Type B pancreatic cell (in vitro differentiated cells): ENCODE results near the gene HCRT. TPM values are rescaled to one million over a fixed set of nuclear protein-coding genes. Genes with fewer than 3 reads are reported as not detected.

Source experiments
- DNase-seq: peaks from one replicate; pipeline ENCODE4 v3.0.0; 2021; ENCODE audit warnings: mixed read lengths; ENCODE audit not compliant: unreplicated experiment; ENCODE audit errors: extremely low spot score
- H3K27ac Mint-ChIP-seq: 2 replicates; pipeline ENCODE4 v1.8.0; 2021; ENCODE audit warnings: mild to moderate bottlenecking, mixed read lengths
- H3K27me3 Mint-ChIP-seq: 2 replicates; pipeline ENCODE4 v1.8.0; 2021; ENCODE audit warnings: mixed read lengths
- H3K36me3 Mint-ChIP-seq: 2 replicates; pipeline ENCODE4 v1.8.0; 2021; ENCODE audit warnings: mixed read lengths
- H3K4me1 Mint-ChIP-seq: one replicate; pipeline ENCODE4 v1.8.0; 2021; ENCODE audit warnings: mixed read lengths; ENCODE audit not compliant: unreplicated experiment
- H3K4me3 Mint-ChIP-seq: 2 replicates; pipeline ENCODE4 v1.8.0; 2021; ENCODE audit warnings: mild to moderate bottlenecking, mixed read lengths
- H3K9me3 Mint-ChIP-seq: 2 replicates; pipeline ENCODE4 v1.8.0; 2021; ENCODE audit warnings: mixed read lengths
- total RNA-seq: library from RNA; stranded (reverse); gene quantifications from 2 replicates; pipeline ENCODE4 v1.2.1, GENCODE V29; 2021; ENCODE audit warnings: low replicate concordance
- TF ChIP-seq, protein P1 (sequence below): fragments of 200-600 bp; sonication (generic); conservative IDR thresholded peaks from 2 replicates; pipeline ENCODE4 v1.5.0; 2021; ENCODE audit warnings: antibody characterized with exemption, mild to moderate bottlenecking

Gene HCRT
- total RNA-seq, 1 donor from 2014 or later: not detected

GRCh38 chr17:42182927-42183734, 2.1 kb downstream of the HCRT start:
- TF ChIP-seq, protein P1, sequence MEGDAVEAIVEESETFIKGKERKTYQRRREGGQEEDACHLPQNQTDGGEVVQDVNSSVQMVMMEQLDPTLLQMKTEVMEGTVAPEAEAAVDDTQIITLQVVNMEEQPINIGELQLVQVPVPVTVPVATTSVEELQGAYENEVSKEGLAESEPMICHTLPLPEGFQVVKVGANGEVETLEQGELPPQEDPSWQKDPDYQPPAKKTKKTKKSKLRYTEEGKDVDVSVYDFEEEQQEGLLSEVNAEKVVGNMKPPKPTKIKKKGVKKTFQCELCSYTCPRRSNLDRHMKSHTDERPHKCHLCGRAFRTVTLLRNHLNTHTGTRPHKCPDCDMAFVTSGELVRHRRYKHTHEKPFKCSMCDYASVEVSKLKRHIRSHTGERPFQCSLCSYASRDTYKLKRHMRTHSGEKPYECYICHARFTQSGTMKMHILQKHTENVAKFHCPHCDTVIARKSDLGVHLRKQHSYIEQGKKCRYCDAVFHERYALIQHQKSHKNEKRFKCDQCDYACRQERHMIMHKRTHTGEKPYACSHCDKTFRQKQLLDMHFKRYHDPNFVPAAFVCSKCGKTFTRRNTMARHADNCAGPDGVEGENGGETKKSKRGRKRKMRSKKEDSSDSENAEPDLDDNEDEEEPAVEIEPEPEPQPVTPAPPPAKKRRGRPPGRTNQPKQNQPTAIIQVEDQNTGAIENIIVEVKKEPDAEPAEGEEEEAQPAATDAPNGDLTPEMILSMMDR: no peak
- no peak overlapping the region for H3K27ac Mint-ChIP-seq
- DNase-seq: no peak
- H3K9me3 Mint-ChIP-seq: no peaks in the 10 kb centered on the region
- no peaks in the 10 kb centered on the region for H3K36me3 Mint-ChIP-seq
- peaks cover 83% of the 10 kb centered on the region for H3K27me3 Mint-ChIP-seq
- peak overlapping the region; percentile 79 for H3K4me3 Mint-ChIP-seq
- no peaks in the 10 kb centered on the region for H3K4me1 Mint-ChIP-seq

DNA sequence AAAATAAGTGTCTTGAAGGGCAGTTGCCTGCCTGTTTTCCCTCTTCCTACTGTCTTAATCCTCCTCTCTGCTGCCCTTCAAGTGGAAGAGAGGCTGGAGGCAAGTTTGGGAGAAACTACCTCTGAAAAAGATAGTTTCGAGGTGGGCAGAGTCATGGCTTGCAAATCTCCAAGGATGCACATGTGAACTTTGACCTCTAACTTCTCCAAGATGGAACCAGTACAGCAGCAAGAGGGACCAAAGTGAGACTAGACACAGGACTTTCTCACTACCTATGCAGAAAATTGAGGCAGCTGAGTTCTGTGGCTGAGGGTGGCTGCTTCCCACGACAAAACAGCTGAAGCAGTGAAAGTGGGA, 3.4 kb downstream of the HCRT start:
- Mint-ChIP-seq H3K9me3 (no peaks in the 10 kb centered on the region), H3K36me3 (no peaks in the 10 kb centered on the region), H3K4me3 (peak overlapping the region; percentile 39), H3K27ac (no peak overlapping the region), H3K27me3 (peaks cover 86% of the 10 kb centered on the region), H3K4me1 (no peaks in the 10 kb centered on the region)
- no peak for DNase-seq
- TF ChIP-seq, protein P1: no peak

- H3K9me3 Mint-ChIP-seq: no peaks in the 10 kb centered on the region
- peak within 1 kb of the TSS; percentile 51 for H3K4me3 Mint-ChIP-seq
- no peaks in the 10 kb centered on the region for H3K4me1 Mint-ChIP-seq
- no peak within 1 kb of the TSS for H3K27ac Mint-ChIP-seq
- peaks cover 85% of the 10 kb centered on the region for H3K27me3 Mint-ChIP-seq
- DNase-seq: no peak
- TF ChIP-seq, protein P1: peak; percentile 46
- H3K36me3 Mint-ChIP-seq: no peaks in the 10 kb centered on the region
Observed at GRCh38 chr17:42180922-42181850, 4.1 kb downstream of the HCRT start, which contains the start of gene KCNH4. TSS of gene KCNH4 (minus strand) at chr17:42181142. CDS start at chr17:42180945, 197 bp downstream.

GRCh38 chr17:42180411-42180921, 4.8 kb downstream of the HCRT start:
- DNase-seq: no peak
- H3K4me1 Mint-ChIP-seq: no peaks in the 10 kb centered on the region
- no peaks in the 10 kb centered on the region for H3K9me3 Mint-ChIP-seq
- no peaks in the 10 kb centered on the region for H3K36me3 Mint-ChIP-seq
- H3K27me3 Mint-ChIP-seq: peaks cover 84% of the 10 kb centered on the region
- no peak overlapping the region for H3K27ac Mint-ChIP-seq
- TF ChIP-seq, protein P1: no peak
- H3K4me3 Mint-ChIP-seq: peak overlapping the region; percentile 51

DNA sequence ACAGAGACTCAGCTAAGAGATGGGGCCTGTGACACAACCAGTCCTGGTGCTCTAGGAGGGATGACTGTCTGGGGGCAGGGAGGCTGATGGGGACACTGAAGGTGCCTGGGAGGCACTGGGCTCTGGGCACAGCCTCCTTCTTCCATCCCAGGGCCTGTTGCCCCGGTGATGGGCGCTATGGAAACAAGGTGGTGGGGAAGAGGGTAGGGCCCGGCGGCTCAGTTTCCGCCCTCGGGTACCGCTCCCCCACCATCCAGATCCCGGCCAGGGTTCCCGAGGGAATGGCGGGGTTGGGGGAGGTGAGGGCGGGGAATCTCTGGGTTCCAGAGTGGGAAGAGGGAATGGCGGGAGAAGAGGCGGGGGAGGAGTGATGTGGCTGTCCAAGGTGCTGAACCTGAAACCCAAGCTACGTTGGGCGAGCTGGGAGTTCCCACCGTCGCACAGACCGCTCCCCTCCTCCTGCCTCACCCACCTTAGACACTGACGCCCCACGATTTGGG, 5.3 kb downstream of the HCRT start:
- H3K4me1 Mint-ChIP-seq: no peaks in the 10 kb centered on the region
- no peaks in the 10 kb centered on the region for H3K36me3 Mint-ChIP-seq
- TF ChIP-seq, protein P1: no peak
- H3K4me3 Mint-ChIP-seq: peak overlapping the region; percentile 51
- no peak for DNase-seq
- H3K9me3 Mint-ChIP-seq: no peaks in the 10 kb centered on the region
- peaks cover 84% of the 10 kb centered on the region for H3K27me3 Mint-ChIP-seq
- no peak overlapping the region for H3K27ac Mint-ChIP-seq
